ENCODE measurements around the gene KAZN.
A peak's percentile ranks its signal among the peaks of the same experiment; 100 is the strongest.

The KAZN gene

GRCh38 chr1:14718476-14718875 lies 120.0 kb downstream of the KAZN start:
- Mint-ChIP-seq H3K36me3 (ENCODE audit: low read depth) (no peaks in the 10 kb centered on the region), H3K4me1 (ENCODE audit: low read depth) (no peaks in the 10 kb centered on the region), H3K27ac (no peak overlapping the region), H3K4me3 (no peak overlapping the region), H3K9me3 (no peaks in the 10 kb centered on the region), H3K27me3 (peaks cover 10% of the 10 kb centered on the region)
- intact Hi-C loops (cut with micrococcal nuclease), result no loop called here

- intact Hi-C loops (cut with micrococcal nuclease), result no loop called here
- H3K4me3 Mint-ChIP-seq, result no peak overlapping the region
- H3K4me1 Mint-ChIP-seq (ENCODE audit: low read depth), result peaks cover 11% of the 10 kb centered on the region
- no peaks in the 10 kb centered on the region for H3K36me3 Mint-ChIP-seq (ENCODE audit: low read depth)
- no peak overlapping the region for H3K27ac Mint-ChIP-seq
- H3K9me3 Mint-ChIP-seq, result no peaks in the 10 kb centered on the region
- H3K27me3 Mint-ChIP-seq, result peaks cover 19% of the 10 kb centered on the region
These were observed 124.9 kb downstream of the KAZN start for GRCh38 chr1:14723401-14723800.

- Mint-ChIP-seq H3K4me1 (ENCODE audit: low read depth) (peaks cover 11% of the 10 kb centered on the region), H3K9me3 (no peaks in the 10 kb centered on the region), H3K36me3 (ENCODE audit: low read depth) (no peaks in the 10 kb centered on the region), H3K4me3 (no peak overlapping the region), H3K27ac (no peak overlapping the region), H3K27me3 (peaks cover 19% of the 10 kb centered on the region)
- intact Hi-C loops (cut with micrococcal nuclease), result no loop called here
These were observed 125.8 kb downstream of the KAZN start for GRCh38 chr1:14724246-14724645.

- Mint-ChIP-seq H3K9me3 (no peaks in the 10 kb centered on the region), H3K27me3 (peaks cover 17% of the 10 kb centered on the region), H3K4me1 (ENCODE audit: low read depth) (peaks cover 11% of the 10 kb centered on the region), H3K27ac (no peak overlapping the region), H3K4me3 (no peak overlapping the region), H3K36me3 (ENCODE audit: low read depth) (no peaks in the 10 kb centered on the region)
- intact Hi-C loops (cut with micrococcal nuclease), result no loop called here
These were observed 126.2 kb downstream of the KAZN start for GRCh38 chr1:14724678-14725077.

GRCh38 chr1:14725238-14725637 lies 126.8 kb downstream of the KAZN start:
- Mint-ChIP-seq H3K27ac (no peak overlapping the region), H3K27me3 (peaks cover 16% of the 10 kb centered on the region), H3K36me3 (ENCODE audit: low read depth) (no peaks in the 10 kb centered on the region), H3K9me3 (no peaks in the 10 kb centered on the region), H3K4me3 (no peak overlapping the region), H3K4me1 (ENCODE audit: low read depth) (peaks cover 11% of the 10 kb centered on the region)
- intact Hi-C loops (cut with micrococcal nuclease), result no loop called here

GRCh38 chr1:14725695-14726094 lies 127.2 kb downstream of the KAZN start:
- H3K9me3 Mint-ChIP-seq, result no peaks in the 10 kb centered on the region
- intact Hi-C loops (cut with micrococcal nuclease), result no loop called here
- H3K36me3 Mint-ChIP-seq (ENCODE audit: low read depth), result no peaks in the 10 kb centered on the region
- H3K27me3 Mint-ChIP-seq, result peaks cover 14% of the 10 kb centered on the region
- no peak overlapping the region for H3K27ac Mint-ChIP-seq
- H3K4me1 Mint-ChIP-seq (ENCODE audit: low read depth), result peaks cover 11% of the 10 kb centered on the region
- no peak overlapping the region for H3K4me3 Mint-ChIP-seq

GRCh38 chr1:14726606-14727005 lies 128.1 kb downstream of the KAZN start:
- Mint-ChIP-seq H3K4me1 (ENCODE audit: low read depth) (peaks cover 12% of the 10 kb centered on the region), H3K36me3 (ENCODE audit: low read depth) (no peaks in the 10 kb centered on the region), H3K4me3 (no peak overlapping the region), H3K27me3 (peaks cover 14% of the 10 kb centered on the region), H3K9me3 (no peaks in the 10 kb centered on the region), H3K27ac (no peak overlapping the region)
- intact Hi-C loops (cut with micrococcal nuclease), result no loop called here

- Mint-ChIP-seq H3K36me3 (ENCODE audit: low read depth) (no peaks in the 10 kb centered on the region), H3K4me1 (ENCODE audit: low read depth) (peaks cover 19% of the 10 kb centered on the region), H3K27ac (no peak overlapping the region), H3K9me3 (no peaks in the 10 kb centered on the region), H3K4me3 (no peak overlapping the region), H3K27me3 (peaks cover 11% of the 10 kb centered on the region)
- intact Hi-C loops (cut with micrococcal nuclease), result no loop called here
These were observed 130.0 kb downstream of the KAZN start for GRCh38 chr1:14728516-14728915.

- no peak overlapping the region for H3K27ac Mint-ChIP-seq
- no peaks in the 10 kb centered on the region for H3K9me3 Mint-ChIP-seq
- no peak overlapping the region for H3K4me3 Mint-ChIP-seq
- intact Hi-C loops (cut with micrococcal nuclease), result no loop called here
- H3K4me1 Mint-ChIP-seq (ENCODE audit: low read depth), result peaks cover 14% of the 10 kb centered on the region
- peaks cover 15% of the 10 kb centered on the region for H3K27me3 Mint-ChIP-seq
- no peaks in the 10 kb centered on the region for H3K36me3 Mint-ChIP-seq (ENCODE audit: low read depth)
These were observed 134.2 kb downstream of the KAZN start for GRCh38 chr1:14732728-14733047.

- no peaks in the 10 kb centered on the region for H3K36me3 Mint-ChIP-seq (ENCODE audit: low read depth)
- H3K27ac Mint-ChIP-seq, result no peak overlapping the region
- H3K4me3 Mint-ChIP-seq, result no peak overlapping the region
- H3K4me1 Mint-ChIP-seq (ENCODE audit: low read depth), result peaks cover 14% of the 10 kb centered on the region
- intact Hi-C loops (cut with micrococcal nuclease), result no loop called here
- H3K27me3 Mint-ChIP-seq, result peaks cover 18% of the 10 kb centered on the region
- no peaks in the 10 kb centered on the region for H3K9me3 Mint-ChIP-seq
These were observed 134.7 kb downstream of the KAZN start for GRCh38 chr1:14733048-14733778.

- Mint-ChIP-seq H3K27me3 (peaks cover 20% of the 10 kb centered on the region), H3K36me3 (ENCODE audit: low read depth) (no peaks in the 10 kb centered on the region), H3K4me1 (ENCODE audit: low read depth) (peaks cover 14% of the 10 kb centered on the region), H3K27ac (peak overlapping the region; percentile 27), H3K4me3 (no peak overlapping the region), H3K9me3 (no peaks in the 10 kb centered on the region)
- intact Hi-C loops (cut with micrococcal nuclease), result no loop called here
These were observed 135.3 kb downstream of the KAZN start for GRCh38 chr1:14733779-14734140.

GRCh38 chr1:14735841-14736240 lies 137.4 kb downstream of the KAZN start:
- no peak overlapping the region for H3K4me3 Mint-ChIP-seq
- intact Hi-C loops (cut with micrococcal nuclease), result no loop called here
- peaks cover 35% of the 10 kb centered on the region for H3K27me3 Mint-ChIP-seq
- no peaks in the 10 kb centered on the region for H3K36me3 Mint-ChIP-seq (ENCODE audit: low read depth)
- no peaks in the 10 kb centered on the region for H3K9me3 Mint-ChIP-seq
- peaks cover 32% of the 10 kb centered on the region for H3K4me1 Mint-ChIP-seq (ENCODE audit: low read depth)
- no peak overlapping the region for H3K27ac Mint-ChIP-seq

GRCh38 chr1:14737561-14738094 lies 139.1 kb downstream of the KAZN start:
- peaks cover 40% of the 10 kb centered on the region for H3K27me3 Mint-ChIP-seq
- H3K36me3 Mint-ChIP-seq (ENCODE audit: low read depth), result no peaks in the 10 kb centered on the region
- no peaks in the 10 kb centered on the region for H3K9me3 Mint-ChIP-seq
- H3K4me3 Mint-ChIP-seq, result no peak overlapping the region
- H3K4me1 Mint-ChIP-seq (ENCODE audit: low read depth), result peaks cover 47% of the 10 kb centered on the region
- no peak overlapping the region for H3K27ac Mint-ChIP-seq
- intact Hi-C loops (cut with micrococcal nuclease), result no loop called here

GRCh38 chr1:14738235-14738634 lies 139.8 kb downstream of the KAZN start:
- no peaks in the 10 kb centered on the region for H3K36me3 Mint-ChIP-seq (ENCODE audit: low read depth)
- peaks cover 40% of the 10 kb centered on the region for H3K27me3 Mint-ChIP-seq
- no peaks in the 10 kb centered on the region for H3K9me3 Mint-ChIP-seq
- H3K4me3 Mint-ChIP-seq, result no peak overlapping the region
- H3K4me1 Mint-ChIP-seq (ENCODE audit: low read depth), result peaks cover 47% of the 10 kb centered on the region
- H3K27ac Mint-ChIP-seq, result no peak overlapping the region
- intact Hi-C loops (cut with micrococcal nuclease), result no loop called here

- no peak overlapping the region for H3K27ac Mint-ChIP-seq
- no peaks in the 10 kb centered on the region for H3K36me3 Mint-ChIP-seq (ENCODE audit: low read depth)
- H3K9me3 Mint-ChIP-seq, result no peaks in the 10 kb centered on the region
- peaks cover 40% of the 10 kb centered on the region for H3K27me3 Mint-ChIP-seq
- H3K4me3 Mint-ChIP-seq, result no peak overlapping the region
- H3K4me1 Mint-ChIP-seq (ENCODE audit: low read depth), result peaks cover 43% of the 10 kb centered on the region
- intact Hi-C loops (cut with micrococcal nuclease), result no loop called here
These were observed 140.2 kb downstream of the KAZN start for GRCh38 chr1:14738647-14739046.
